Activated CD4-positive, alpha-beta T cell treated with anti-CD3 and anti-CD28 coated beads, Interleukin-2, amount 10 ng/mL, durations not matched to agents 24 days and 14 days (primary cell): ENCODE results near the gene RIPOR2. TPM values are rescaled to one million over a fixed set of nuclear protein-coding genes. Genes with fewer than 3 reads are reported as not detected.

ENCODE experiments used
- DNase-seq: peaks from one replicate; pipeline ENCODE4 v3.0.0; 2022
- H3K27ac Mint-ChIP-seq: one replicate; pipeline ENCODE4 v1.8.0; 2022; ENCODE audit warnings: mild to moderate bottlenecking, mixed read lengths
- H3K27me3 Mint-ChIP-seq: one replicate; pipeline ENCODE4 v1.8.0; 2022; ENCODE audit warnings: mixed read lengths
- H3K36me3 Mint-ChIP-seq: one replicate; pipeline ENCODE4 v1.8.0; 2022; ENCODE audit warnings: low read depth, mild to moderate bottlenecking, mixed read lengths
- H3K4me1 Mint-ChIP-seq: one replicate; pipeline ENCODE4 v1.8.0; 2021; ENCODE audit warnings: mixed read lengths
- H3K4me3 Mint-ChIP-seq: one replicate; pipeline ENCODE4 v1.8.0; 2022; ENCODE audit warnings: mild to moderate bottlenecking, moderate library complexity, mixed read lengths
- H3K9me3 Mint-ChIP-seq: one replicate; pipeline ENCODE4 v1.8.0; 2021; ENCODE audit warnings: mixed read lengths
- intact Hi-C: fragments of 100-400 bp; cut with micrococcal nuclease; formaldehyde crosslinking; loops from one replicate; pipeline ENCODE4 v1.15.1; 2023
- total RNA-seq: library from RNA; stranded (reverse); gene quantifications from 2 replicates; pipeline ENCODE4 v1.2.3, GENCODE V29; 2022

The RIPOR2 gene
- total RNA-seq, 1 donor from 2014 or later, result 25.3 TPM

GRCh38 chr6:24899136-24899996 lies 36.4 kb downstream of the RIPOR2 start:
- H3K27ac Mint-ChIP-seq, result peak overlapping the region; percentile 90
- H3K9me3 Mint-ChIP-seq, result peaks cover 8% of the 10 kb centered on the region
- intact Hi-C loops, result no loop called here
- peaks cover 63% of the 10 kb centered on the region for H3K4me1 Mint-ChIP-seq
- H3K36me3 Mint-ChIP-seq, result peaks cover 67% of the 10 kb centered on the region
- H3K4me3 Mint-ChIP-seq, result peak overlapping the region; percentile 67
- no peak for DNase-seq
- H3K27me3 Mint-ChIP-seq, result no peaks in the 10 kb centered on the region

- peaks cover 66% of the 10 kb centered on the region for H3K36me3 Mint-ChIP-seq
- intact Hi-C loops, result no loop called here
- peaks cover 8% of the 10 kb centered on the region for H3K9me3 Mint-ChIP-seq
These were observed 37.1 kb downstream of the RIPOR2 start for GRCh38 chr6:24898676-24899075.

GRCh38 chr6:24897186-24897585 lies 38.6 kb downstream of the RIPOR2 start:
- H3K36me3 Mint-ChIP-seq, result peaks cover 62% of the 10 kb centered on the region
- no peak overlapping the region for H3K4me3 Mint-ChIP-seq
- peaks cover 64% of the 10 kb centered on the region for H3K4me1 Mint-ChIP-seq
- no peak for DNase-seq
- no peaks in the 10 kb centered on the region for H3K27me3 Mint-ChIP-seq
- intact Hi-C loops, result no loop called here
- no peaks in the 10 kb centered on the region for H3K9me3 Mint-ChIP-seq
- H3K27ac Mint-ChIP-seq, result peak overlapping the region; percentile 3

More at GRCh38 chr6:24898676-24899075, 37.1 kb downstream of the RIPOR2 start:
- peaks cover 62% of the 10 kb centered on the region for H3K4me1 Mint-ChIP-seq
- no peak overlapping the region for H3K4me3 Mint-ChIP-seq
- no peak for DNase-seq
- H3K27me3 Mint-ChIP-seq, result no peaks in the 10 kb centered on the region
- peak overlapping the region; percentile 90 for H3K27ac Mint-ChIP-seq

GRCh38 chr6:24893342-24893850 lies 42.4 kb downstream of the RIPOR2 start:
- Mint-ChIP-seq H3K9me3 (no peaks in the 10 kb centered on the region), H3K27me3 (no peaks in the 10 kb centered on the region), H3K36me3 (peaks cover 45% of the 10 kb centered on the region), H3K4me3 (no peak overlapping the region), H3K27ac (peak overlapping the region; percentile 66), H3K4me1 (peaks cover 46% of the 10 kb centered on the region)
- DNase-seq, result no peak
- intact Hi-C loops, result no loop called here

- intact Hi-C loops, result no loop called here
- Mint-ChIP-seq H3K27ac (peak overlapping the region; percentile 83), H3K4me1 (peaks cover 54% of the 10 kb centered on the region), H3K9me3 (no peaks in the 10 kb centered on the region), H3K27me3 (no peaks in the 10 kb centered on the region), H3K36me3 (peaks cover 37% of the 10 kb centered on the region), H3K4me3 (no peak overlapping the region)
- DNase-seq, result no peak
These were observed 44.8 kb downstream of the RIPOR2 start for GRCh38 chr6:24891004-24891403.

GRCh38 chr6:24890471-24890870 lies 45.3 kb downstream of the RIPOR2 start:
- Mint-ChIP-seq H3K4me3 (no peak overlapping the region), H3K36me3 (peaks cover 36% of the 10 kb centered on the region), H3K9me3 (no peaks in the 10 kb centered on the region), H3K27me3 (no peaks in the 10 kb centered on the region), H3K27ac (peak overlapping the region; percentile 83), H3K4me1 (peaks cover 56% of the 10 kb centered on the region)
- intact Hi-C loops, result no loop called here
- DNase-seq, result no peak

GRCh38 chr6:24888715-24889370 lies 46.9 kb downstream of the RIPOR2 start:
- Mint-ChIP-seq H3K4me1 (peaks cover 56% of the 10 kb centered on the region), H3K9me3 (no peaks in the 10 kb centered on the region), H3K36me3 (peaks cover 36% of the 10 kb centered on the region), H3K27ac (peak overlapping the region; percentile 83), H3K27me3 (no peaks in the 10 kb centered on the region), H3K4me3 (no peak overlapping the region)
- no peak for DNase-seq
- intact Hi-C loops, result no loop called here

GRCh38 chr6:24887545-24888140 lies 48.1 kb downstream of the RIPOR2 start:
- Mint-ChIP-seq H3K9me3 (no peaks in the 10 kb centered on the region), H3K27ac (peak overlapping the region; percentile 40), H3K4me1 (peaks cover 56% of the 10 kb centered on the region), H3K27me3 (no peaks in the 10 kb centered on the region), H3K4me3 (no peak overlapping the region), H3K36me3 (peaks cover 42% of the 10 kb centered on the region)
- no peak for DNase-seq
- intact Hi-C loops, result no loop called here

- Mint-ChIP-seq H3K4me3 (peak overlapping the region; percentile 67), H3K36me3 (peaks cover 55% of the 10 kb centered on the region), H3K27ac (peak overlapping the region; percentile 94), H3K27me3 (no peaks in the 10 kb centered on the region), H3K9me3 (no peaks in the 10 kb centered on the region), H3K4me1 (peaks cover 60% of the 10 kb centered on the region)
- intact Hi-C loops, result loop anchor here (1.0 to 2.0 kb wide), 5 partner anchors 17 to 91 kb away; no protein-coding TSS in a partner anchor
- DNase-seq, result no peak
These were observed 52.1 kb downstream of the RIPOR2 start for GRCh38 chr6:24883618-24884017.

- DNase-seq, result no peak
- Mint-ChIP-seq H3K9me3 (no peaks in the 10 kb centered on the region), H3K4me3 (peak overlapping the region; percentile 67), H3K36me3 (peaks cover 59% of the 10 kb centered on the region), H3K27me3 (no peaks in the 10 kb centered on the region), H3K27ac (peak overlapping the region; percentile 94), H3K4me1 (peaks cover 59% of the 10 kb centered on the region)
- intact Hi-C loops, result loop anchor here (1.0 to 2.0 kb wide), 5 partner anchors 18 to 91 kb away; no protein-coding TSS in a partner anchor
These were observed 52.8 kb downstream of the RIPOR2 start for GRCh38 chr6:24882835-24883555.

- H3K4me3 Mint-ChIP-seq, result no peak overlapping the region
- no peak for DNase-seq
- intact Hi-C loops, result loop anchor here (2.0 kb wide), 3 partner anchors 19 to 47 kb away; no protein-coding TSS in a partner anchor
- no peak overlapping the region for H3K27ac Mint-ChIP-seq
- peaks cover 61% of the 10 kb centered on the region for H3K36me3 Mint-ChIP-seq
- no peaks in the 10 kb centered on the region for H3K9me3 Mint-ChIP-seq
- no peaks in the 10 kb centered on the region for H3K27me3 Mint-ChIP-seq
- H3K4me1 Mint-ChIP-seq, result peaks cover 56% of the 10 kb centered on the region
These were observed 53.5 kb downstream of the RIPOR2 start for GRCh38 chr6:24882295-24882694.

- peaks cover 54% of the 10 kb centered on the region for H3K4me1 Mint-ChIP-seq
- H3K36me3 Mint-ChIP-seq, result peaks cover 68% of the 10 kb centered on the region
- H3K4me3 Mint-ChIP-seq, result no peak overlapping the region
- no peak overlapping the region for H3K27ac Mint-ChIP-seq
- intact Hi-C loops, result no loop called here
- H3K27me3 Mint-ChIP-seq, result no peaks in the 10 kb centered on the region
- no peaks in the 10 kb centered on the region for H3K9me3 Mint-ChIP-seq
- no peak for DNase-seq
These were observed 54.4 kb downstream of the RIPOR2 start for GRCh38 chr6:24881376-24881775.

GRCh38 chr6:24880451-24880850 lies 55.3 kb downstream of the RIPOR2 start:
- H3K36me3 Mint-ChIP-seq, result peaks cover 69% of the 10 kb centered on the region
- intact Hi-C loops, result no loop called here
- peaks cover 51% of the 10 kb centered on the region for H3K4me1 Mint-ChIP-seq
- no peaks in the 10 kb centered on the region for H3K27me3 Mint-ChIP-seq
- H3K9me3 Mint-ChIP-seq, result no peaks in the 10 kb centered on the region
- no peak overlapping the region for H3K27ac Mint-ChIP-seq
- no peak overlapping the region for H3K4me3 Mint-ChIP-seq
- no peak for DNase-seq
